ENCODE measurements around the gene GPRC5C.
"Not testable (repeated sequence)": the region's sequence is repeated elsewhere in the genome, so short reads cannot be mapped to it uniquely, and the experiment has no call there.

Gene GPRC5C

GRCh38 chr17:74477411-74477810 is 45.5 kb downstream of the GPRC5C start:
- no peak for DNase-seq

GRCh38 chr17:74478420-74479100 is 46.7 kb downstream of the GPRC5C start:
- peak; percentile 54 for DNase-seq

GRCh38 chr17:74480290-74480689 is 48.4 kb downstream of the GPRC5C start:
- DNase-seq = no peak

GRCh38 chr17:74481621-74482020 is 49.7 kb downstream of the GPRC5C start:
- no peak for DNase-seq

- DNase-seq = no peak
Measured at GRCh38 chr17:74484066-74484465, 52.2 kb downstream of the GPRC5C start.

GRCh38 chr17:74485022-74485743 is 53.3 kb downstream of the GPRC5C start:
- DNase-seq = no peak

GRCh38 chr17:74485841-74486240 is 54.0 kb downstream of the GPRC5C start:
- no peak for DNase-seq

GRCh38 chr17:74488276-74488675 is 56.4 kb downstream of the GPRC5C start:
- not testable (repeated sequence) for DNase-seq

GRCh38 chr17:74490716-74491115 is 58.8 kb downstream of the GPRC5C start:
- no peak for DNase-seq

- no peak for DNase-seq
Measured at GRCh38 chr17:74491626-74492025, 59.7 kb downstream of the GPRC5C start.

- peak; percentile 66 for DNase-seq
Measured at GRCh38 chr17:74493331-74493833, 61.5 kb downstream of the GPRC5C start.
